A673 (cell line): Measurements from ENCODE around the gene YIPF2. TPM values are rescaled to one million over a fixed set of nuclear protein-coding genes. Genes with fewer than 3 reads are reported as not detected.

ENCODE experiments used
- BruUV-seq: library from RNA; stranded (reverse); fragments of 400-500 nt; replicated peaks from 2 replicates; lab custom pipeline; 2021; lab: Mats Ljungman, UMichigan
- CTCF ChIA-PET: fragments of 300-600 bp; sonication (Branson Sonifier 250); formaldehyde crosslinking; loops from one replicate; lab custom pipeline; 2022; ENCODE audit warnings: antibody characterized with exemption; lab: Charles Lee
- POLR2A ChIA-PET: fragments of 300-600 bp; sonication (Branson Sonifier 250); formaldehyde crosslinking; loops from one replicate; lab custom pipeline; 2022; ENCODE audit warnings: antibody characterized with exemption; ENCODE audit not compliant: low non-redundant PET; lab: Charles Lee
- DNase-seq: peaks from one replicate; pipeline ENCODE4 v3.0.0-alpha.2; 2015; ENCODE audit warnings: low spot score
- H3K27ac ChIP-seq: fragments of 200-600 bp; sonication (generic); 2 replicates; pipeline ENCODE4 v1.5.1; 2016; ENCODE audit warnings: mixed run types, low read depth, mild to moderate bottlenecking, mixed read lengths, antibody characterized with exemption, low read length; ENCODE audit not compliant: poor library complexity, severe bottlenecking
- H3K27me3 ChIP-seq: fragments of 200-600 bp; sonication (generic); replicated peaks from 2 replicates; pipeline ENCODE4 v1.6.1; 2017; ENCODE audit warnings: mixed run types, low read depth, mild to moderate bottlenecking, mixed read lengths, antibody characterized with exemption, low read length; ENCODE audit not compliant: insufficient read depth, poor library complexity
- H3K36me3 ChIP-seq: fragments of 200-600 bp; sonication (generic); 2 replicates; pipeline ENCODE4 v1.6.1; 2016; ENCODE audit warnings: mixed run types, mild to moderate bottlenecking, mixed read lengths, antibody characterized with exemption, low read length; ENCODE audit not compliant: insufficient read depth, poor library complexity, severe bottlenecking
- H3K4me1 ChIP-seq: fragments of 200-600 bp; sonication (generic); 2 replicates; pipeline ENCODE4 v1.6.1; 2017; ENCODE audit warnings: mixed run types, mild to moderate bottlenecking, mixed read lengths, antibody characterized with exemption, low read length; ENCODE audit not compliant: insufficient read depth, poor library complexity, severe bottlenecking
- H3K4me3 ChIP-seq: fragments of 200-600 bp; sonication (generic); 2 replicates; pipeline ENCODE4 v1.5.1; 2016; ENCODE audit warnings: low read depth, mixed run types, mild to moderate bottlenecking, mixed read lengths, low read length; ENCODE audit not compliant: poor library complexity, severe bottlenecking
- H3K9me3 ChIP-seq: fragments of 200-600 bp; sonication (generic); 2 replicates; pipeline ENCODE4 v1.6.1; 2016; ENCODE audit warnings: mixed run types, low read depth, mild to moderate bottlenecking, mixed read lengths, antibody characterized with exemption, low read length; ENCODE audit not compliant: poor library complexity, severe bottlenecking
- CTCF ChIP-seq: fragments of 300-800, 200-600 bp; sonication (generic); conservative IDR thresholded peaks from 2 replicates; pipeline ENCODE4 v1.5.1; 2017; ENCODE audit warnings: low read depth, mild to moderate bottlenecking, antibody characterized with exemption, low read length, moderate library complexity, mixed read lengths
- EZH2 ChIP-seq: fragments of 200-600 bp; sonication (generic); IDR thresholded peaks from 2 replicates; pipeline ENCODE4 v1.6.1; 2017; ENCODE audit warnings: borderline replicate concordance, low read depth, mild to moderate bottlenecking, mixed read lengths, antibody characterized with exemption, low read length; ENCODE audit not compliant: poor library complexity, severe bottlenecking
- intact Hi-C: fragments of 100-400 bp; cut with micrococcal nuclease; formaldehyde crosslinking; loops from one replicate; pipeline ENCODE4 v1.10.0; 2022; ENCODE audit not compliant: unreplicated experiment
- total RNA-seq: library from RNA; stranded (reverse); gene quantifications from 2 replicates; pipeline ENCODE4 v1.2.3, GENCODE V29; 2021

The YIPF2 gene
- total RNA-seq, 1 experiment from 2014 or later, result 24.5 TPM

GRCh38 chr19:10922638-10923014 lies 5.8 kb downstream of the YIPF2 start:
- peaks cover 37% of the 10 kb centered on the region for H3K36me3 ChIP-seq
- H3K4me3 ChIP-seq, result no peak overlapping the region
- intact Hi-C loops, result no loop called here
- BruUV-seq, result TSS peak; percentile 49
- no peaks in the 10 kb centered on the region for H3K9me3 ChIP-seq
- POLR2A ChIA-PET, result no interaction called here
- no peak overlapping the region for H3K27ac ChIP-seq
- TF ChIP-seq EZH2, result no peak
- TF ChIP-seq CTCF, result no peak
- DNase-seq, result no peak
- H3K27me3 ChIP-seq, result no peaks in the 10 kb centered on the region
- CTCF ChIA-PET, result interaction anchor here (0.8 kb wide), 1 partner anchor 50 kb away, joined by 3 read pairs; no protein-coding TSS in a partner anchor
- peaks cover 5% of the 10 kb centered on the region for H3K4me1 ChIP-seq

- no peaks in the 10 kb centered on the region for H3K27me3 ChIP-seq
- H3K9me3 ChIP-seq, result no peaks in the 10 kb centered on the region
- POLR2A ChIA-PET, result no interaction called here
- no peak overlapping the region for H3K4me3 ChIP-seq
- H3K4me1 ChIP-seq, result no peaks in the 10 kb centered on the region
- BruUV-seq, result no TSS peak
- CTCF ChIA-PET, result interaction anchor here (0.8 kb wide), 1 partner anchor 49 kb away, joined by 3 read pairs; no protein-coding TSS in a partner anchor
- H3K36me3 ChIP-seq, result peaks cover 37% of the 10 kb centered on the region
- TF ChIP-seq EZH2 (no peak), CTCF (no peak)
- no peak for DNase-seq
- intact Hi-C loops, result no loop called here
- no peak overlapping the region for H3K27ac ChIP-seq
These were observed 6.4 kb downstream of the YIPF2 start for GRCh38 chr19:10921910-10922637.

- ChIA-PET CTCF (no interaction called here), POLR2A (no interaction called here)
- Histone ChIP-seq H3K36me3 (peaks cover 41% of the 10 kb centered on the region), H3K4me3 (no peak overlapping the region), H3K27me3 (no peaks in the 10 kb centered on the region), H3K9me3 (no peaks in the 10 kb centered on the region), H3K27ac (no peak overlapping the region), H3K4me1 (no peaks in the 10 kb centered on the region)
- intact Hi-C loops, result no loop called here
- no TSS peak for BruUV-seq
- no peak for TF ChIP-seq CTCF
- TF ChIP-seq EZH2, result no peak
- DNase-seq, result no peak
These were observed 7.1 kb downstream of the YIPF2 start for GRCh38 chr19:10921199-10921909.
